ENCODE data around the gene CCDC198.

CCDC198 gene, protein sequence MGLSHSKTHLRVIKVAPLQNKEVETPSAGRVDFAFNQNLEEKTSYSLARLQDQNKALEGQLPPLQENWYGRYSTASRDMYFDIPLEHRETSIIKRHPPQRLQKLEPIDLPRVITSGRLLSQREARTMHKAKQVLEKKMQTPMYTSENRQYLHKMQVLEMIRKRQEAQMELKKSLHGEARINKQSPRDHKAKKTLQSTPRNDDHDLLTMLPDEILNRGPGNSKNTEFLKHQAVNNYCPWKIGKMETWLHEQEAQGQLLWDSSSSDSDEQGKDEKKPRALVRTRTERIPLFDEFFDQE

GRCh38 chr14:57493467-57494181, at the start of gene CCDC198:
Gene CCDC198 (minus strand): TSS chr14:57493857. CDS start chr14:57493715, 142 bp downstream.
- DNase-seq: no peak

DNA sequence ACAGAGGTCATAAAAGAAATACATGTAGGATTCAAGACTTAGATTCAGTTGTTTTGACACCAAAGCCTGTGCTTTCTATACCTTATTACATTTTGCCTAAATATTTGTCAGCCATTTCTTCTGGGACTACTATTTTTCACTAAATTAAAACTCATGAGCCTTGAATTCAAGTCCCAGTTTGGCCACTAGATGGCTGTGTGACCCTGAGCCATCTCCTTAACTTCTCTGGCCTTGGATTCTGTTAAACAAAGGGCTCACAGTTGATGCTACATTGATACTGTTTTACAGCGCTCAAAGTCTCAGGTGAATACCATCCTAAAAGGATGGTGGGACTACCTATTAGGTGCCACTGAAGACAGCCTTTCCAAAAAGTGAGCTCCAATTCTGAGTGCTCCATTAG, 39.6 kb upstream of the CCDC198 start:
- no peak for DNase-seq

DNA sequence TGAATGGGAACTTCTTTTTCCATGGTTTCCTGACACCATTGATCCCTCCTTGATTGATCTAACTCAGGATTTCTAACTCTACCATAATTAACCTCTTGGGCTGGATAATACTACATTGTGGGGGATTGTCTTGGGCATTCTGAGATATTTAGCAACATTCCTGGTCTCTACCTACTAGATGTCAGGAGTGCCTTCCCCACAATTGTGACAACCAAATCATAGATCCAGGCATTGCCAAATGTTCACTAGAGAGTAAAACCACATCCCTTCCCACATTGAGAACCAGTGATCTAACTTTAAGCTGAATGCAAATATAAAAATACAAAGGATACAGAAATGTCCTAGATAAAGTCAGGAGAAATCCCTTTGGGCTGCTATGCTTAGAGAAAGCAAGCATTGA, 36.9 kb upstream of the CCDC198 start:
- no peak for DNase-seq

- DNase-seq: no peak
These were observed 33.3 kb upstream of the CCDC198 start for GRCh38 chr14:57526942-57527341.

- no peak for DNase-seq
These were observed 25.4 kb upstream of the CCDC198 start for GRCh38 chr14:57519043-57519442.

- DNase-seq: no peak
These were observed 18.6 kb upstream of the CCDC198 start for GRCh38 chr14:57512220-57512619.

- DNase-seq: no peak
These were observed 15.1 kb upstream of the CCDC198 start for GRCh38 chr14:57508756-57509155.

DNA sequence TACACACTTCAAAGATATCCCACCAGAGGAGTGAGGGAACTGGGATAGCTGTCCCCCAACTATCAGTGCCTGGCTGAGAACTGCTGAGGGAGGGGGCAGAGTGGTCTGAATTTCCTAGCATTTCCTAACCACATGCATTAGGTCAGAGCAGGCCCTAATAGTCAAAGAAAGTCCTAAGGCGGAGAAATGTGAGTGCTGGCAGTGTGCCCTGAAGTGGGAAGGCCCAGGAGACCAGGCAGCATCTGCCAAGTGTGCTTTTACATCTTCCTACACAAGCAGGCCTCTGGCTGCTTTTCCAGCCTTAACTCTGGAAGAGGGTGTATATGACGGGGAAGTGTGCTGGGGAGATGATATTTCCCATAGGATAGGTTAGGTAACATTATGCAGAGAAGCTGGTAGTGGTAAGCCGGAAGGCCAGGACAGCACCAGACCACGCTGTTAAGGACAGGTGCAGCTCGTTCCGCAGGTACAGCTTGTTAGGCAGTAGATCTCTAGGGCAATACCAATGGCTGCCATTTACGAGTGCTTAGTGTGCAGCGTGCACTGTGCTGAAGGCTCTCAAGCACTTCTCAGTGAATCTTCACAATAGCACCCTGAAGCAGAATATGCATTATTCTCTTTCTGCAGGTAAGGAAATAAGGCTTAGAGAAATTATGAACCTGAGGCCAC, 9.1 kb upstream of the CCDC198 start:
- DNase-seq: no peak

DNA sequence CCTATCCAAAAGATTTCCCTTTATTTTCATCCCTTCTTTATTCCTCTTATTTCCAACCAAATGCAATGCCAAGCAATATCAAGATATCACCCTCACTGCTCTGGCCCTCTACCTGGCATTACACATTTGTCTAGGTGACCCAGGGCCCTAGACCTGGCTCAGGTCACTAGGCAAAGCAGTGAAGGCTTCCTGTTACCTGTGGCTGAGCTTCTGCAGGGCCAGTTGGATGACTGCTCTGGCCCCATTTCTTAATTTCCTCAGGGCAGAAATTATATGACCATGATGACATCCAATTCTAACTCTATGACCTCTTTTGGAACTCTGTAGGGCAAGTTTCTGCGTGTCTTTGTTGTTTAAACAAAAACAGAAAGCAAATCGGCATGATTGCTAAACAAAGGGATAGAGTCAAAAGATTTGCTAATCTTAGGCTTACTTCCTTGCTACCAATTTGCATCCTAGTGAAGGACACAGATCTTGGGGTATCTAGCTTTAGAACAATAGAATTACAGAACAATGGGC, 7.4 kb upstream of the CCDC198 start:
- no peak for DNase-seq

DNA sequence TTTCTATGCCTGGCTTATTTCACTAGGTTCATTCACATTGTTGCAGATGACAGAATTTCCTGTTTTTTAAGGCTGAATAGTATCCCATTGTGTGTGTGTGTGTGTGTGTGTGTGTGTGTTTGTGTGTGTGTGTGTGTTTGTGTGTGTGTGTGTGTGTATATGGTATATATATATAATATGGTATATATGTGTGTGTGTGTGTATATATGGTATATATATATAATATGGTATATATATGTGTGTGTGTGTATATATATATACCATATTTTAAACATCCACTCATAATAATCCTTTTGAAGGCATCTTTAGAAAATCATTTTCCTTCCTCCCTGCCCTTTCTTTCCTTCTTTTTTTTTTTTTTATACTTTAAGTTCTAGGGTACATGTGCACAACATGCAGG, 5.0 kb upstream of the CCDC198 start:
- no peak for DNase-seq

GRCh38 chr14:57498035-57498434, 4.4 kb upstream of the CCDC198 start:
- no peak for DNase-seq

GRCh38 chr14:57495416-57495815, 1.8 kb upstream of the CCDC198 start:
- DNase-seq: no peak

DNA sequence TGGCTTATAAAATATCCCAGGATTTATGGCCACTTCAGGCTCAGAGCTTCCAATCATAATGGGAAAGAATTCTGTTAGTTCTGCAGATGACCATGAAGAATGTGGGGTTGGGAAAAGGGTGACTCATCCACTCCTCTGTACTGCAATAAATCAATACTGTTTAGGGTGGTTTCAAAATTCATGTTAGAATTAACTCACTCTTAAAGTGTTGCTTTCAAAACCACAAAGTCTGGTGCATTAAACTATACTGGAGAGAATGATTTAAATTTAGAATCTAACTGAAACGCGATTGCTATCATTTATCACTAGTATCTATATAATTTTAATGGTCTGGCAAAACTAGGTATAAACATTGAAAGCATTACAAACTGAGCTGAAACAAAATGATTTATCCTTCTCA, 798 bp downstream of the CCDC198 start:
- no peak for DNase-seq

DNA sequence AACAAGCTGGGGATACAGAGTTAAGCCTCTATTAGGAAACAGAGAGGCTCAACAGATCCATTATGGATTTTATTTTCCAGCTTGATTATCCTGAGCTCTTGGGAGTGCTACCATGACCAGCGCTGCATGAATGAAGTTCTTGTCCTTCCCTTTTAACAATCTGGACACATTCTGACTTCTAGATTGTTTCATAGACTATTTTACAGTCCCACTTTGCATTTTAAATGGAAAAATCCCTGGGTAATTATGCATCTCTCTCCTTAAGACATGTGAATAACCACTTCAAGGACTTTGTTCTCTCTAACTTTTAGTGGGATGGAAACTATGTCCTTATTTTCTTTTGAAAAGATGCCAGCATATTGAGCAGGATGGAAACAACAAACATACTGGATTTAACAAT, 2.0 kb downstream of the CCDC198 start:
- no peak for DNase-seq

- no peak for DNase-seq
These were observed 5.9 kb downstream of the CCDC198 start for GRCh38 chr14:57487771-57488170.

DNA sequence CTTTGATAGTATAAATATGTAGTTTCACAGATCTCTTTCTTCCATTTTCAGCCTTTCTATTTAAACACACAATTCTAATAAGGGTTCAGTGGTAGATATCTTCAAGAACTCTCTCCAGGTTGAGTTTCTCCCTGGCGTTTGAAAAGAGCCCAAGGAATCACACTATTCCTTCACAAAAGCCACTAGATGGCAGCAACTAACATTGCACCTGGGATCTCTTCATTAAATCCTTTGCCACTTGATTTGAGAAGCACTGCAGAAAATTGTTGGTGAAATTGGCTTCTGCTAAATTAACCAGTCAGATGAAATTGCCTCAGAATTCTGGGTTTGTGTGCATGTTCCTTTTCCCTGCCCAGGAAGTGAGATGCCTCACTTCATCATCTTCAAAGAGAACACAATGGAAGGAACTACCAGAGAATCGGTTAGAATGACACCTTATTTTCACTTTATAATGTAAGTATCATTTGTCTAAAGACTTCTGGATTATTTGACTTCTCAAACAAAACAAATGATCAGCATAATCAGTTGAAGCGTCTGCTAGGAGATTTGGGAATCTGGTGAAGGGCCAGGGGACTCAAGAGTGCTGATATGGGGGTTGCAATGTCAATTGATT, 6.8 kb downstream of the CCDC198 start:
- no peak for DNase-seq

GRCh38 chr14:57485635-57486034, 8.0 kb downstream of the CCDC198 start:
- DNase-seq: no peak

DNA sequence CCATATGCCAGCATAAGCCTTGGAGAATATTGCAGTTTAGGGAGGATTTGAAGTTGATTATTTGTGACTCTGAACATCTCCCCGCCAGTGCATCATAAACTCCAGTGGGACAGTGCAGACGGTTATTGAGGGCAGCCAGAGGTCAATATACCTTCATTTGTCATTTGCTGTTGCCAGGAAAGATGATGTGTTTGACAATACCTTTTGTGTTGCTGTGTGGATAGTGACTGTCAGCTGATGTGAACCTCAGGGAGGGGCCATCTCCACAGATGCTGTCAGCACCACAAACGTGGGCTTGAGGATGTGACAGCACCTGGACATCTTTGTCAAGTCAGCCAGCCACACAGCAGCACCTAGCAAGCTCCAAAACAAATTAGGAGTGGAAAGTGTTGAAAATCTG, 11.5 kb downstream of the CCDC198 start:
- DNase-seq: no peak

DNA sequence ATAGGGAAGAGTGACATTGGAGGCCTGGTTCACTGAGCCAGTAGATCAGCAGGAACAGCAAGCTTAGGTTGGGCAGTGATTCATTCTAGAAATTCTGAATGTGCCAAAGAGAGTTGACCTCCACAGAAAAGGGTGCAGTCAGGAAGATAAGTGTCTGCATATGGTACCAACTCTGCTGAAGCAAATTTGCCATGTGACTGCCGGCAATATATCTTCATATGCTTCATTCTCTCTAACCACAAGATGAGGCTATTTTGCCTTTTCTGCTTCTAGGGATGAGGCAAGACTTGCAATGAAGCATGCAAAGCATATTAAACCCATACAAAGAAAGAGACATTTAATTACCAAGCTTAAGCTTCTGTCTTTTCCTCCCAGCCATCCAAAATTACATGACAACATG, 13.6 kb downstream of the CCDC198 start:
- DNase-seq: no peak

- no peak for DNase-seq
These were observed 14.5 kb downstream of the CCDC198 start for GRCh38 chr14:57479197-57479596.

GRCh38 chr14:57478050-57478449, 15.6 kb downstream of the CCDC198 start:
- DNase-seq: no peak

DNA sequence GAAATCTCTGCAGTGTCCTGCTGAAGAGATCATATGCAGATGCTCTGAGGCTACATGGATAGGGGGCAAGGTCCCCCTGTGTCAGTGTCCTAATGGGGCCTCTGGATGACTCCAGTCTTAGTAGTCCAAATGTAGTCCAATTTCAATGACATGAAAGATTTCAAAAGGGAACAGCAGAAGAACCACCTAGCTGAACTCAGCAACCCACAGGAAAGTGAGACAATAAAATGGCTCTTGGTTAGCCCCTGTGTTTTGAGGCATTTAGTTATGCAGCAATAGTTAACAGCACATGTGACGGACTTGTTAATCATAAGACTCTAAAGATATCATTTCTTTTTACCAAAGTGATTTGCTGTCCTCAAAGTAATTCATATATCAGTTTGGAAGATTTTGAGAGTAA, 22.7 kb downstream of the CCDC198 start:
- DNase-seq: no peak

DNA sequence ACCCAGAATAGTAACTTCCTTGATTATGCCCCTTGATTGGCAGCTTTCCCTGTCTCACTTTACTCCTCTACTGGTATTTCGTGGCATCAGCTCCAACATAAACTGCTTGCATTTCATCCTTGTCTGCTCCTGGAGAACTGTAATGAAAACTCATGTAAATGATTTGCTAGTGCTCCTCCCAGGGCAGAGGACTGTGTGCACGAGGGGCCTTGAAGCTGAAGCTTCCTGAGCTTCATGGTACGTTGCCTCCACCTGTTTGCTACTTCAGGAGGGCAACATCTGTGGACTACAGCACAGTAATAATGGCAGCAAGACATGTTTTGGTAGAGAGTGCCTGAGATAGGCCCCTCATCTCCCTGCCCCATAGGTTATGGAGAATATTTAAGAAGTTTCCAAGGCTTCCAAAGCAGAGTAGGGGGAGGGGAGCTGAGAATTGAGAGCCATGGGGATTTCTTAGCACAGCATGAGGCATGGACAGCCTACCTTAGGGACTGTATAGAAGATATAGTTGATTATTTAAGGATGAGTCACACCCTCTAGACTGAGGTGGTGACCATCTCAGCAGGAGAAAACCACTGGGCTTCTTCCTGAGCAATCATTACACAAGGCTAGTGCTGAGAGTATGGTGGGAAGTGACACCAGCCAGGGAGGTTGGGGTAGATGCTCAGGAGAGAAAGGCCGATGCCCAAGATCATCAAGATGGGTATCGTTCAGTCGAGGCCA, 29.5 kb downstream of the CCDC198 start:
- no peak for DNase-seq
